ENCODE results near the gene PPIF. TPM values are rescaled to one million over a fixed set of nuclear protein-coding genes. Genes with fewer than 3 reads are reported as not detected.

The PPIF gene
- total RNA-seq, 1 experiment from 2014 or later = 80.9 TPM

- TF ChIP-seq ZNF416 (CRISPR knock-in tag; IDR thresholded peaks at IDR 0.05) = no peak
- TF ChIP-seq SP1 (CRISPR knock-in tag; conservative IDR thresholded peaks at IDR 0.05) = no peak
- no peak for TF ChIP-seq ZNF512 (CRISPR knock-in tag; IDR thresholded peaks at IDR 0.05; ENCODE audit: borderline replicate concordance)
- TF ChIP-seq IRF2 (CRISPR knock-in tag; IDR thresholded peaks at IDR 0.05; ENCODE audit: borderline replicate concordance, low read depth) = no peak
- no peak for TF ChIP-seq ZNF263 (CRISPR knock-in tag; IDR thresholded peaks at IDR 0.05; ENCODE audit: low read depth)
- TF ChIP-seq E2F5 (CRISPR knock-in tag; IDR thresholded peaks at IDR 0.05) = no peak
Observed at GRCh38 chr10:79352035-79352877, 5.0 kb downstream of the PPIF start (continued).

GRCh38 chr10:79353000-79353406 is 5.7 kb downstream of the PPIF start:
- ATAC-seq = no peak
- no peak for DNase-seq (ENCODE audit: low spot score)
- TF ChIP-seq ARID4B (CRISPR knock-in tag; IDR thresholded peaks at IDR 0.05; ENCODE audit: borderline replicate concordance) = no peak
- TF ChIP-seq SP1 (CRISPR knock-in tag; conservative IDR thresholded peaks at IDR 0.05) = no peak
- no peak for TF ChIP-seq ERG (CRISPR knock-in tag; IDR thresholded peaks at IDR 0.05)

GRCh38 chr10:79353726-79354125 is 6.5 kb downstream of the PPIF start:
- ATAC-seq (no peak), DNase-seq (ENCODE audit: low spot score) (no peak)
- Mint-ChIP-seq H3K4me1 (peaks cover 1% of the 10 kb centered on the region; the same call in 1 of the 2 replicates), H3K27ac (no peak overlapping the region), H3K27me3 (ENCODE audit: low read depth) (no peaks in the 10 kb centered on the region), H3K9me3 (peaks cover 16% of the 10 kb centered on the region), H3K36me3 (peaks cover 67% of the 10 kb centered on the region), H3K4me3 (no peak overlapping the region)
- ChIA-PET CTCF (interaction anchor here (1.3 kb wide), 1 partner anchor 21 kb away, joined by 4 read pairs; no protein-coding TSS in a partner anchor), POLR2A (no interaction called here)
- TF ChIP-seq SOX15 (CRISPR knock-in tag; IDR thresholded peaks at IDR 0.05) (no peak), ZNF317 (CRISPR knock-in tag; IDR thresholded peaks at IDR 0.05; ENCODE audit: borderline replicate concordance, low read depth) (no peak), KAT7 (CRISPR knock-in tag; IDR thresholded peaks at IDR 0.05; ENCODE audit: borderline replicate concordance) (no peak), IRF2 (CRISPR knock-in tag; IDR thresholded peaks at IDR 0.05; ENCODE audit: borderline replicate concordance, low read depth) (no peak), ELF4 (CRISPR knock-in tag; IDR thresholded peaks at IDR 0.05; ENCODE audit: low read depth) (no peak), SP1 (CRISPR knock-in tag; conservative IDR thresholded peaks at IDR 0.05) (no peak), CTCF (IDR thresholded peaks at IDR 0.05) (no peak), FOXP1 (CRISPR knock-in tag; IDR thresholded peaks at IDR 0.05; ENCODE audit: borderline replicate concordance) (no peak), ARID4B (CRISPR knock-in tag; IDR thresholded peaks at IDR 0.05; ENCODE audit: borderline replicate concordance) (no peak), ZNF219 (CRISPR knock-in tag; IDR thresholded peaks at IDR 0.05; ENCODE audit: borderline replicate concordance) (no peak)

More at GRCh38 chr10:79353000-79353406, 5.7 kb downstream of the PPIF start:
- Mint-ChIP-seq H3K27ac (no peak overlapping the region), H3K4me3 (no peak overlapping the region), H3K27me3 (ENCODE audit: low read depth) (no peaks in the 10 kb centered on the region), H3K4me1 (peaks cover 5% of the 10 kb centered on the region), H3K36me3 (peaks cover 67% of the 10 kb centered on the region), H3K9me3 (peaks cover 16% of the 10 kb centered on the region)
- CTCF ChIA-PET = interaction anchor here (1.3 kb wide), 1 partner anchor 22 kb away, joined by 4 read pairs; no protein-coding TSS in a partner anchor
- POLR2A ChIA-PET = no interaction called here

Measured in WTC11 (cell line).